CD4-positive, alpha-beta T cell treated with Interleukin-2 at 100 ng/mL for 4 hours (primary cell): ENCODE data around the gene MSH4.
"Not testable (repeated sequence)": the region's sequence is repeated elsewhere in the genome, so short reads cannot be mapped to it uniquely, and the experiment has no call there.

ENCODE experiments used
- DNase-seq: peaks from one replicate; pipeline ENCODE4 v3.0.0-alpha.2; 2020; ENCODE audit warnings: low spot score

The MSH4 gene

GRCh38 chr1:75797273-75797588, 549 bp downstream of the MSH4 start:
- no peak for DNase-seq

- no peak for DNase-seq
Measured at GRCh38 chr1:75797606-75798216, 1.0 kb downstream of the MSH4 start.

- not testable (repeated sequence) for DNase-seq
Measured at GRCh38 chr1:75801480-75801879, 4.8 kb downstream of the MSH4 start.

- DNase-seq, result no peak
Measured at GRCh38 chr1:75808921-75809320, 12.2 kb downstream of the MSH4 start.

GRCh38 chr1:75810113-75810512, 13.4 kb downstream of the MSH4 start:
- not testable (repeated sequence) for DNase-seq

GRCh38 chr1:75811211-75811981, 14.7 kb downstream of the MSH4 start:
- no peak for DNase-seq

GRCh38 chr1:75812065-75812464, 15.4 kb downstream of the MSH4 start:
- DNase-seq, result no peak

- DNase-seq, result not testable (repeated sequence)
Measured at GRCh38 chr1:75823596-75823995, 26.9 kb downstream of the MSH4 start.

GRCh38 chr1:75836528-75837100, 39.9 kb downstream of the MSH4 start:
- DNase-seq, result no peak

- no peak for DNase-seq
Measured at GRCh38 chr1:75838079-75838478, 41.4 kb downstream of the MSH4 start.

- no peak for DNase-seq
Measured at GRCh38 chr1:75841421-75841820, 44.7 kb downstream of the MSH4 start.

- DNase-seq, result no peak
Measured at GRCh38 chr1:75845576-75845975, 48.9 kb downstream of the MSH4 start.

GRCh38 chr1:75855010-75855409, 58.3 kb downstream of the MSH4 start:
- no peak for DNase-seq

GRCh38 chr1:75855734-75856133, 59.1 kb downstream of the MSH4 start:
- DNase-seq, result no peak

GRCh38 chr1:75861831-75862230, 65.1 kb downstream of the MSH4 start:
- DNase-seq, result no peak

- DNase-seq, result no peak
Measured at GRCh38 chr1:75870951-75871350, 74.3 kb downstream of the MSH4 start.

GRCh38 chr1:75879985-75880384, 83.3 kb downstream of the MSH4 start:
- no peak for DNase-seq

- DNase-seq, result no peak
Measured at GRCh38 chr1:75884437-75884836, 87.8 kb downstream of the MSH4 start.

GRCh38 chr1:75901371-75901770, 104.7 kb downstream of the MSH4 start:
- no peak for DNase-seq

- no peak for DNase-seq
Measured at GRCh38 chr1:75908717-75909152, 112.1 kb downstream of the MSH4 start.

GRCh38 chr1:75916834-75917233, 120.2 kb downstream of the MSH4 start:
- no peak for DNase-seq

- no peak for DNase-seq
Measured at GRCh38 chr1:75922698-75923097, 126.0 kb downstream of the MSH4 start.

GRCh38 chr1:75932304-75932703, 135.6 kb downstream of the MSH4 start, which contains the start of gene ASB17:
Gene ASB17, minus strand, starts transcription at chr1:75932404. Its CDS starts 113 bp downstream, at chr1:75932291.
- DNase-seq, result no peak
